ENCODE measurements around the gene TNFRSF12A.

Gene TNFRSF12A, protein sequence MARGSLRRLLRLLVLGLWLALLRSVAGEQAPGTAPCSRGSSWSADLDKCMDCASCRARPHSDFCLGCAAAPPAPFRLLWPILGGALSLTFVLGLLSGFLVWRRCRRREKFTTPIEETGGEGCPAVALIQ

DNA sequence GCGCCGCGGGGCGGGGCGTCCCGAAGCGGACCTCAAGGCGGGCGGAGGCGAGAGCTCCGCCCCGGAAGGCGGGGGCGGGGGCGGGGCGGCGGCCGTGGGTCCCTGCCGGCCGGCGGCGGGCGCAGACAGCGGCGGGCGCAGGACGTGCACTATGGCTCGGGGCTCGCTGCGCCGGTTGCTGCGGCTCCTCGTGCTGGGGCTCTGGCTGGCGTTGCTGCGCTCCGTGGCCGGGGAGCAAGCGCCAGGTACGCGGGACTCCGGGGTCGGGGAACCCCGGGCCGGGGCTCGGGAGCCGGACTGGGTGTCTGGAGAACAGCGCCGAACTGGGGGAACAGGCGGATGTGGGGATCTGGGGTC lies at the start of gene TNFRSF12A:
Gene TNFRSF12A, plus strand, starts transcription at position 122 of the 357 bp plus-strand sequence. Its CDS starts 30 bp downstream, at position 152.
- peak; percentile 95 for DNase-seq (ENCODE audit: low spot score)
- TF ChIP-seq, protein P1, sequence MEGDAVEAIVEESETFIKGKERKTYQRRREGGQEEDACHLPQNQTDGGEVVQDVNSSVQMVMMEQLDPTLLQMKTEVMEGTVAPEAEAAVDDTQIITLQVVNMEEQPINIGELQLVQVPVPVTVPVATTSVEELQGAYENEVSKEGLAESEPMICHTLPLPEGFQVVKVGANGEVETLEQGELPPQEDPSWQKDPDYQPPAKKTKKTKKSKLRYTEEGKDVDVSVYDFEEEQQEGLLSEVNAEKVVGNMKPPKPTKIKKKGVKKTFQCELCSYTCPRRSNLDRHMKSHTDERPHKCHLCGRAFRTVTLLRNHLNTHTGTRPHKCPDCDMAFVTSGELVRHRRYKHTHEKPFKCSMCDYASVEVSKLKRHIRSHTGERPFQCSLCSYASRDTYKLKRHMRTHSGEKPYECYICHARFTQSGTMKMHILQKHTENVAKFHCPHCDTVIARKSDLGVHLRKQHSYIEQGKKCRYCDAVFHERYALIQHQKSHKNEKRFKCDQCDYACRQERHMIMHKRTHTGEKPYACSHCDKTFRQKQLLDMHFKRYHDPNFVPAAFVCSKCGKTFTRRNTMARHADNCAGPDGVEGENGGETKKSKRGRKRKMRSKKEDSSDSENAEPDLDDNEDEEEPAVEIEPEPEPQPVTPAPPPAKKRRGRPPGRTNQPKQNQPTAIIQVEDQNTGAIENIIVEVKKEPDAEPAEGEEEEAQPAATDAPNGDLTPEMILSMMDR (IDR thresholded peaks at IDR 0.05; ENCODE audit: extremely low read depth, missing control alignments), result no peak

DNA sequence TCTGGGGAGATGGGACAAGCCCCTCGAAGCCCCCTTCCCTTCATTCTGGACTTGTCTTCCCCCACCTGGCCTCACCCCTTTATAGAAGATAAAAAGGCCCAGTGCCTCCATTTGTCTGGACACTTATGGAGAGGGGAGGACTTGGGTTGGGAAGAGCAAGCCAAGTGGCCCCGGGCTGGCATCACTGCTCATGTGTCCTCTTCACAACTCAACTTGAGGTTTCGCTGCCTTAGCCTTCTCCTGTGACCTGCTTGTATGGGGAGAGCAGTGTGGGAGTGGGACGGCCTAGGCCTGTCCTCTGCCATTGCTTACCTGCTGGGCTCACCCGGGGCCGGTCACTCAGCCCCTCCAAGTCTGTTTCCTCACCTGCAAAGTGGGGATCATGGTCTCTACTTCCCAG lies 49.6 kb upstream of the TNFRSF12A start:
- TF ChIP-seq, protein P1 (IDR thresholded peaks at IDR 0.05; ENCODE audit: extremely low read depth, missing control alignments), result no peak
- DNase-seq (ENCODE audit: low spot score), result no peak

DNA sequence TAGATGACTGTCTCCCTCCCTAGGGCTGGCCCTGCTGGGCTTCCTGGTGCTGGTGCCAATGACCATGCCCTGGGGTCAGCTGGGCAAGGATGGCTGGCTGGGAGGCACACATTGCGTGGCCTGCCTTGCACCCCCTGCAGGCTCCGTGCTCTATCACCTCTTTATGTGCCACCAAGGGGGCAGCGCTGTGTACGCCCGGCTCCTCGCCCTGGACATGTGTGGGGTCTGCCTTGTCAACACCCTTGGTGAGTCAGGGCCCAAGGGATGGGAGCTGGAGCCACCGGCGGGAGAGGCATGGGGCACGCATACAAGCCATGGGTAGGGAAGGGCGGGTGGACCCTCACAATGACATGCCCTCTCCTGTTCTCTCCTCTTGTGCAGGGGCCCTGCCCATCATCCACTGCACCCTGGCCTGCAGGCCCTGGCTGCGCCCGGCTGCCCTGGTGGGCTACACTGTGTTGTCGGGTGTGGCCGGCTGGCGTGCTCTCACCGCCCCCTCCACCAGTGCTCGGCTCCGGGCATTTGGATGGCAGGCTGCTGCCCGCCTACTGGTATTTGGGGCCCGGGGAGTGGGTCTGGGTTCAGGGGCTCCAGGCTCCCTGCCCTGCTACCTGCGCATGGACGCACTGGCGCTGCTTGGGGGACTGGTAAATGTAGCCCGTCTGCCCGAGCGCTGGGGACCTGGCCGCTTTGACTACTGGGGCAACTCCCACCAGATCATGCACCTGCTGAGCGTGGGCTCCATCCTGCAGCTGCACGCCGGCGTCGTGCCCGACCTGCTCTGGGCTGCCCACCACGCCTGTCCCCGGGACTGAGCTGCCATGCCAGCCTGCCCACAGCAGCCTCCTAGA lies 48.8 kb upstream of the TNFRSF12A start:
- TF ChIP-seq, protein P1 (IDR thresholded peaks at IDR 0.05; ENCODE audit: extremely low read depth, missing control alignments), result no peak
- DNase-seq (ENCODE audit: low spot score), result no peak

DNA sequence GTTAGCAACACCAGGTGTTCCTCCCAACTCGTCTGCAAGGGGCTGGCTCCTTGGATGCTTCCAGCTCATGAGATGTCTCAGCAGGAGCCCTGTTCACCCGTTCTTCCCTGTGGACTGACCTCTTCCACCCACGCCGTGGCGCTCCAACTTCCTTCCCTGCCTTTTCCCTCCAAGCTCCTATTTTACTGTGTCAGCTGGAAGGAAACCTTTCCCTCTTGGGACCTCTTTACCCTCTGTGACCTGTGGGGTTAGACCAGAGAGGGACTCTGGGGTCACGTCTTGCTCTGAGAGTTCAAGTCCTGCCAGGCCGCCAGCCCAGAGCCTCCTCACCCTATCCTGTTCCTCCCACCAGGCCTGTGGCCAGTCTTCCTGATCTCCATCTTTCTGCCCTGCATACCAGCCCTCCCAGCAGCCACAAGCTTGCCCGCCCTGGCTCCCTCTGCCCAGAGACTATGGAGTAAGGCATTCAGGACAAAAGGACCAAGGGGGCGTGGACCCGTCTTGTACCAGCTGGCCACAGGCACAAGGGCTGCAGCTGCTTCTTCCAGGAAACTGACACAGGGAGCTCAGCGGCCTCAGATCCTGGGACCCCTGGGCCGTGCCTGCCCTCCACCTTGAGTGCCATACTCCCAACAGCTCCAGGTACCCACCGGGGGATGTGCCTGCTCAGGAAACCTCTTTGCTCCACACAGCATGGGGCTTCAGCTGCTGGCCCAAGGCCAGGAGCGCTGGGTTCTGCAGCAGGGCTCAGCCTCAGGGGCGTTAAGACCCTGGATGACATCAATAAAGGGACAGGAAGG lies 48.0 kb upstream of the TNFRSF12A start:
- DNase-seq (ENCODE audit: low spot score), result no peak

DNA sequence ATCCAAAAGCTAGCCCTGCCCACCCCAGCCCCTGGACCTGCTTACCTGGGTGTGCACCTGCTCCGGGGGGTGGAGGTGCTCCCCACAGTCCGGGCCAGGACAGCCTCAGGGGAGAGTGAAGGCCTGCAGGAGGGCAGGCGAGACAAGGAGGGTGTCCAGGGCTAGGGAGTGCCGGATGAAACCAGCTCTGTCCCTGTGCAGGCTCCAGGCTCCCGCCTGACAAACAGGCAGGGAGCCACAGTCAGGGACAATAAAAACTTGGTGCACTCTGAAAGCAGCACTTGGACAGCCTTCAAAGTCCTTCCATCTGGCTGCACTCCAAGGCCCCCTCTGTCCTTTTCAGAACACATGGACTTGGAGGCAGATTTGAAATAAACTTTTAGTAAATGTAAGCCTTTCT lies 47.1 kb upstream of the TNFRSF12A start:
- no peak for DNase-seq (ENCODE audit: low spot score)
- TF ChIP-seq, protein P1 (IDR thresholded peaks at IDR 0.05; ENCODE audit: extremely low read depth, missing control alignments), result no peak

More for the DNA sequence above, 48.0 kb upstream of the TNFRSF12A start:
- TF ChIP-seq, protein P1 (IDR thresholded peaks at IDR 0.05; ENCODE audit: extremely low read depth, missing control alignments), result no peak

DNA sequence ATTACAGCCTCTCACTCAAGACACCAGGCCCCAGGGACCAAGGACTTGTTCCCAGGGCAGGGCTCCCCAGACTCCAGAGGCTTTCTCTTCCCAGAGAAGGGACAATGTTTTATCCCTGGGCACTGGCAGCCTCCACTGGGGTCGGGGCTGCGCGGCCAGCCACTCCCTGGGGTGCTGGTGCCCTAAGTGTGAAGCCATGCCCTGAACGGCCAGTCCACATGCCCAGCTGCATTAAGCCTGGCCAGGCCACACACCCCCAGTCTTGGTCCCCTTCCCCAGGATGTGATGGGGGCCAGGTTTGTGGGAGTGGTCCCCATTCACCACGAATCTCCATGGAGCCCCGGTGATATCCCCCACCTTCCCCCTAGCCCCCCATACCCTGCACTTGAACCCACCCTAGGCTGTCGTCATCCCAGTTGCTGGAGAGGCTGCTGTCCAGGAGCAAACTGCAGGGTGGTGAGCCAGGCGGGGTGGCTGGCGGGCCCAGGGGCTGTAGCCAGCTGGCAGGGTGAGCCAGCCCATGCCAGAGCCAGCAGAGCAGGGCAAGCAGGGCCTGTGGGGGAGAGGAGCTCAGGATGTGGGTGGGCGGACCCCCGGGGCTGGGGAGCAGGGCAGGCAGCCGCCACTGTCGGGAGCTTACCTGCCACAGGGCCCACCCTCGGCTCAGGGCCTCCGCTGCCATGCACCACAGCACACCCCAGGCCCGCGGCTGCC lies 46.4 kb upstream of the TNFRSF12A start:
- TF ChIP-seq, protein P1 (IDR thresholded peaks at IDR 0.05; ENCODE audit: extremely low read depth, missing control alignments), result no peak
- no peak for DNase-seq (ENCODE audit: low spot score)

All from GM20000 (cell line).